Measurements from ENCODE around the gene CAMK1. TPM values are rescaled to one million over a fixed set of nuclear protein-coding genes. Genes with fewer than 3 reads are reported as not detected.
A peak's percentile ranks its signal among the peaks of the same experiment; 100 is the strongest.
"Not testable (repeated sequence)": the region's sequence is repeated elsewhere in the genome, so short reads cannot be mapped to it uniquely, and the experiment has no call there.

The CAMK1 gene
- total RNA-seq, 1 experiment from 2014 or later, result 36.6 TPM

- Histone ChIP-seq H3K36me3 (ENCODE audit: low read depth, low read length) (no peaks in the 10 kb centered on the region), H3K9me2 (replicated peaks; ENCODE audit: low read length) (no peaks in the 10 kb centered on the region), H2AFZ (ENCODE audit: low read length) (no peak overlapping the region), H3K9ac (ENCODE audit: low read length) (no peak overlapping the region), H3K79me2 (ENCODE audit: low read length) (no peaks in the 10 kb centered on the region), H3F3A (ENCODE audit: low read length, unreplicated experiment) (no peaks in the 10 kb centered on the region), H3K9me3 (ENCODE audit: low read length) (no peaks in the 10 kb centered on the region), H4K20me1 (ENCODE audit: low read length) (no peaks in the 10 kb centered on the region), H3K27me3 (ENCODE audit: low read length) (no peaks in the 10 kb centered on the region), H3K4me1 (ENCODE audit: insufficient read depth, low read length) (no peaks in the 10 kb centered on the region), H3K4me3 (ENCODE audit: low read length) (no peak overlapping the region), H3K27ac (ENCODE audit: low read length) (no peak overlapping the region), H3K4me2 (ENCODE audit: low read length) (no peak overlapping the region)
- BruUV-seq (replicated peaks), result no TSS peak
- DNase-seq (no peak), ATAC-seq (no peak)
- intact Hi-C loops (cut with micrococcal nuclease), result loop anchor here (10.0 kb wide), 1 partner anchor 62 kb away; no protein-coding TSS in a partner anchor
- TF ChIP-seq EZH2phosphoT487 (IDR thresholded peaks at IDR 0.05; ENCODE audit: borderline replicate concordance, low read length), result no peak
- no peak for TF ChIP-seq CTCF (conservative IDR thresholded peaks at IDR 0.05; ENCODE audit: low read depth, low read length)
- TF ChIP-seq EZH2 (IDR thresholded peaks at IDR 0.05; ENCODE audit: low read length, unreplicated experiment), result no peak
- CTCF ChIA-PET, result no interaction called here
- POLR2A ChIA-PET (ENCODE audit: unreplicated experiment), result no interaction called here
Observed at GRCh38 chr3:9776896-9777693, 7.3 kb upstream of the CAMK1 start.

GRCh38 chr3:9771007-9771406 lies 1.3 kb upstream of the CAMK1 start:
- CTCF ChIA-PET, result interaction anchor here (0.9 kb wide), 1 partner anchor 79 kb away, joined by 3 read pairs; no protein-coding TSS in a partner anchor
- not testable (repeated sequence) for H3K4me2 ChIP-seq (ENCODE audit: low read length); H3K4me3 ChIP-seq (ENCODE audit: low read length)

GRCh38 chr3:9770276-9770812 lies 597 bp upstream of the CAMK1 start:
- no peaks in the 10 kb centered on the region for H3K9me3 ChIP-seq (ENCODE audit: low read length)
- TF ChIP-seq EZH2phosphoT487 (IDR thresholded peaks at IDR 0.05; ENCODE audit: borderline replicate concordance, low read length), result no peak
- no peak for TF ChIP-seq CTCF (conservative IDR thresholded peaks at IDR 0.05; ENCODE audit: low read depth, low read length)
- TF ChIP-seq EZH2 (IDR thresholded peaks at IDR 0.05; ENCODE audit: low read length, unreplicated experiment), result no peak
- H3K9ac ChIP-seq (ENCODE audit: low read length), result peak overlapping the region; percentile 77
- H3F3A ChIP-seq (ENCODE audit: low read length, unreplicated experiment), result no peaks in the 10 kb centered on the region
- no peaks in the 10 kb centered on the region; the same call in 1 of the 2 replicates for H3K36me3 ChIP-seq (ENCODE audit: low read depth, low read length)
- peak overlapping the region; percentile 80 for H3K4me3 ChIP-seq (ENCODE audit: low read length)
- DNase-seq (no peak), ATAC-seq (no peak)
- no TSS peak for BruUV-seq (replicated peaks)
- peak overlapping the region; percentile 93 for H2AFZ ChIP-seq (ENCODE audit: low read length)
- POLR2A ChIA-PET (ENCODE audit: unreplicated experiment), result interaction anchor here (0.7 kb wide), 1 partner anchor 19 kb away, joined by 3 read pairs; no protein-coding TSS in a partner anchor
- CTCF ChIA-PET, result interaction anchor here (0.9 kb wide), 1 partner anchor 80 kb away, joined by 3 read pairs; no protein-coding TSS in a partner anchor
- H4K20me1 ChIP-seq (ENCODE audit: low read length), result no peaks in the 10 kb centered on the region
- intact Hi-C loops (cut with micrococcal nuclease), result loop anchor here (10.0 kb wide), 1 partner anchor 56 kb away; no protein-coding TSS in a partner anchor
- peaks cover 18% of the 10 kb centered on the region for H3K79me2 ChIP-seq (ENCODE audit: low read length)
- H3K9me2 ChIP-seq (replicated peaks; ENCODE audit: low read length), result no peaks in the 10 kb centered on the region
- H3K4me1 ChIP-seq (ENCODE audit: insufficient read depth, low read length), result peaks cover 25% of the 10 kb centered on the region
- peak overlapping the region; percentile 88 for H3K4me2 ChIP-seq (ENCODE audit: low read length)
- H3K27me3 ChIP-seq (ENCODE audit: low read length), result no peaks in the 10 kb centered on the region
- no peak overlapping the region for H3K27ac ChIP-seq (ENCODE audit: low read length)

More at GRCh38 chr3:9771007-9771406, 1.3 kb upstream of the CAMK1 start:
- H3F3A ChIP-seq (ENCODE audit: low read length, unreplicated experiment); POLR2A ChIA-PET (ENCODE audit: unreplicated experiment); ATAC-seq; H3K9me3 ChIP-seq (ENCODE audit: low read length); H3K27ac ChIP-seq (ENCODE audit: low read length); H3K27me3 ChIP-seq (ENCODE audit: low read length); H2AFZ ChIP-seq (ENCODE audit: low read length); DNase-seq; H3K9ac ChIP-seq (ENCODE audit: low read length); H3K9me2 ChIP-seq (replicated peaks; ENCODE audit: low read length); H3K36me3 ChIP-seq (ENCODE audit: low read depth, low read length); H4K20me1 ChIP-seq (ENCODE audit: low read length); BruUV-seq (replicated peaks): not testable (repeated sequence)
- intact Hi-C loops (cut with micrococcal nuclease), result loop anchor here (10.0 kb wide), 1 partner anchor 56 kb away; no protein-coding TSS in a partner anchor
- peaks cover 18% of the 10 kb centered on the region for H3K79me2 ChIP-seq (ENCODE audit: low read length)
- peaks cover 25% of the 10 kb centered on the region for H3K4me1 ChIP-seq (ENCODE audit: insufficient read depth, low read length)

Measured in PC-3 (cell line).